ENCODE results near the gene TRIM47.

DNA sequence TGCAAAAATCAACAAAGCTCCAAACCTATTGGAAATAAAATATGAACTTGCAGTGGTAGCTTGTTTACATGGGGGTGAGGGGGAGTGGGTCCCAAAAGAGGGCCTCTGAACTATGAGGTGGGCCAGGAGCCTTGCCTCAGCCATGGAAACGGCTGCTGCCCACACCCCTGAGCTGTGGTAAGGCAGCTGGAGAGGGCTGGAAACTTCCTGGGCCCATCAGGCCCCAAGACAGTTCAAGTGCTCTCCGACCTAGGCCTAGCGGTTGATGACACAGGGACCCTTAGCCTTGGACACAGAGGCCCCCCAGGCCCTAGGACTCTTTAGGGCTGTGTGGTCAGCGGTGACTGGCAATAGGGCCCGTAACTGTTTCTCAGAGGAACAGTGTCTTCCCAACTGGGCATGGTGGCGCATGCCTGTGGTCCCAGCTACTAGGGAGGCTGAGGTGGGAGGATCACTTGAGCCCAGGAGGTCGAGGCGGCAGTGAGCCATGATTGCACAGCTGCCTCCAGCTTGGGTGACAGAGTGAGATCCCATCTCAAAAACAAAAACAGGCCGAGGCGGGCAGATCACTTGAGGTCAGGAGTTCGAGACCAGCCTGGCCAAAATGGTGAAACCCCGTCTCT is 52.5 kb downstream of the TRIM47 start:
- TF ChIP-seq NFIC (IDR thresholded peaks at IDR 0.05): no peak
- TF ChIP-seq, protein P1, sequence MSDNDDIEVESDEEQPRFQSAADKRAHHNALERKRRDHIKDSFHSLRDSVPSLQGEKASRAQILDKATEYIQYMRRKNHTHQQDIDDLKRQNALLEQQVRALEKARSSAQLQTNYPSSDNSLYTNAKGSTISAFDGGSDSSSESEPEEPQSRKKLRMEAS (IDR thresholded peaks at IDR 0.05): no peak
- TF ChIP-seq EP300 (IDR thresholded peaks at IDR 0.05; ENCODE audit: borderline replicate concordance): no peak
- no peak for TF ChIP-seq RAD21 (IDR thresholded peaks at IDR 0.05; ENCODE audit: low read depth)
- TF ChIP-seq, protein P2, sequence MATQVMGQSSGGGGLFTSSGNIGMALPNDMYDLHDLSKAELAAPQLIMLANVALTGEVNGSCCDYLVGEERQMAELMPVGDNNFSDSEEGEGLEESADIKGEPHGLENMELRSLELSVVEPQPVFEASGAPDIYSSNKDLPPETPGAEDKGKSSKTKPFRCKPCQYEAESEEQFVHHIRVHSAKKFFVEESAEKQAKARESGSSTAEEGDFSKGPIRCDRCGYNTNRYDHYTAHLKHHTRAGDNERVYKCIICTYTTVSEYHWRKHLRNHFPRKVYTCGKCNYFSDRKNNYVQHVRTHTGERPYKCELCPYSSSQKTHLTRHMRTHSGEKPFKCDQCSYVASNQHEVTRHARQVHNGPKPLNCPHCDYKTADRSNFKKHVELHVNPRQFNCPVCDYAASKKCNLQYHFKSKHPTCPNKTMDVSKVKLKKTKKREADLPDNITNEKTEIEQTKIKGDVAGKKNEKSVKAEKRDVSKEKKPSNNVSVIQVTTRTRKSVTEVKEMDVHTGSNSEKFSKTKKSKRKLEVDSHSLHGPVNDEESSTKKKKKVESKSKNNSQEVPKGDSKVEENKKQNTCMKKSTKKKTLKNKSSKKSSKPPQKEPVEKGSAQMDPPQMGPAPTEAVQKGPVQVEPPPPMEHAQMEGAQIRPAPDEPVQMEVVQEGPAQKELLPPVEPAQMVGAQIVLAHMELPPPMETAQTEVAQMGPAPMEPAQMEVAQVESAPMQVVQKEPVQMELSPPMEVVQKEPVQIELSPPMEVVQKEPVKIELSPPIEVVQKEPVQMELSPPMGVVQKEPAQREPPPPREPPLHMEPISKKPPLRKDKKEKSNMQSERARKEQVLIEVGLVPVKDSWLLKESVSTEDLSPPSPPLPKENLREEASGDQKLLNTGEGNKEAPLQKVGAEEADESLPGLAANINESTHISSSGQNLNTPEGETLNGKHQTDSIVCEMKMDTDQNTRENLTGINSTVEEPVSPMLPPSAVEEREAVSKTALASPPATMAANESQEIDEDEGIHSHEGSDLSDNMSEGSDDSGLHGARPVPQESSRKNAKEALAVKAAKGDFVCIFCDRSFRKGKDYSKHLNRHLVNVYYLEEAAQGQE (IDR thresholded peaks at IDR 0.05; ENCODE audit: low read depth): no peak
- no peak for TF ChIP-seq EGR1 (IDR thresholded peaks at IDR 0.05)
- TF ChIP-seq TEAD4 (IDR thresholded peaks at IDR 0.05): no peak
- no peak for TF ChIP-seq TCF12 (IDR thresholded peaks at IDR 0.05; ENCODE audit: low read depth)
- TF ChIP-seq CREB1 (IDR thresholded peaks at IDR 0.05; ENCODE audit: low read depth): no peak
- no peak for TF ChIP-seq TAF1 (IDR thresholded peaks at IDR 0.05; ENCODE audit: low read depth)
- TF ChIP-seq CEBPB (IDR thresholded peaks at IDR 0.05): no peak
- no peak for TF ChIP-seq YY1 (IDR thresholded peaks at IDR 0.05; ENCODE audit: low read depth)
- TF ChIP-seq FOXM1 (IDR thresholded peaks at IDR 0.05; ENCODE audit: borderline replicate concordance, low read depth): no peak

Data from Ishikawa (cell line).